OCI-LY7 (cell line): Measurements from ENCODE around the gene MLYCD. TPM values are rescaled to one million over a fixed set of nuclear protein-coding genes. Genes with fewer than 3 reads are reported as not detected.

Source experiments
- BruUV-seq: library from RNA; stranded (reverse); fragments of 400-500 nt; replicated peaks from 2 replicates; lab custom pipeline; 2021; lab: Mats Ljungman, UMichigan
- CTCF ChIA-PET: fragments of 300-600 bp; sonication (Branson Sonifier 250); formaldehyde crosslinking; loops from one replicate; lab custom pipeline; 2022; ENCODE audit warnings: antibody characterized with exemption; ENCODE audit not compliant: unreplicated experiment; lab: Charles Lee
- POLR2A ChIA-PET: fragments of 300-600 bp; sonication (Branson Sonifier 250); formaldehyde crosslinking; loops from one replicate; lab custom pipeline; 2022; ENCODE audit warnings: antibody characterized with exemption; lab: Charles Lee
- DNase-seq: peaks from one replicate; pipeline ENCODE4 v3.0.0-alpha.2; 2015; ENCODE audit warnings: low spot score
- H2AFZ ChIP-seq: fragments of 200-600 bp; sonication (generic), shearing (Covaris generic); 2 replicates; pipeline ENCODE4 v1.6.1; 2014; ENCODE audit warnings: mild to moderate bottlenecking, antibody characterized with exemption, low read length, moderate library complexity
- H3K27ac ChIP-seq: fragments of 200-600 bp; sonication (generic); 2 replicates; pipeline ENCODE4 v1.5.1; 2014; ENCODE audit warnings: mixed run types, low read depth, mild to moderate bottlenecking, moderate library complexity, low read length, inconsistent platforms; ENCODE audit not compliant: poor library complexity, severe bottlenecking
- H3K36me3 ChIP-seq: fragments of 200-600 bp; sonication (generic); 2 replicates; pipeline ENCODE4 v1.6.1; 2014; ENCODE audit warnings: mild to moderate bottlenecking, antibody characterized with exemption, low read length, moderate library complexity, mixed read lengths; ENCODE audit not compliant: insufficient read depth
- H3K4me1 ChIP-seq: fragments of 200-600 bp; sonication (generic); 2 replicates; pipeline ENCODE4 v1.5.1; 2014; ENCODE audit warnings: mild to moderate bottlenecking, low read length; ENCODE audit not compliant: insufficient read depth, poor library complexity, severe bottlenecking
- H3K4me2 ChIP-seq: fragments of 200-600 bp; sonication (generic); 2 replicates; pipeline ENCODE4 v1.6.1; 2014; ENCODE audit warnings: mild to moderate bottlenecking, low read length
- H3K4me3 ChIP-seq: fragments of 200-600 bp; sonication (generic); 2 replicates; pipeline ENCODE4 v1.5.1; 2014; ENCODE audit warnings: mild to moderate bottlenecking, low read depth, low read length; ENCODE audit not compliant: poor library complexity, severe bottlenecking
- H3K79me2 ChIP-seq: fragments of 200-600 bp; sonication (generic); 2 replicates; pipeline ENCODE4 v1.6.1; 2016; ENCODE audit warnings: low read depth, mild to moderate bottlenecking, low read length, moderate library complexity, mixed read lengths; ENCODE audit not compliant: insufficient read depth
- H3K9me2 ChIP-seq: fragments of 200-600 bp; sonication (generic); 2 replicates; pipeline ENCODE4 v1.6.1; 2016; ENCODE audit warnings: mild to moderate bottlenecking, low read length, mixed read lengths; ENCODE audit not compliant: insufficient read depth
- H3K9me3 ChIP-seq: fragments of 200-600 bp; sonication (generic); 2 replicates; pipeline ENCODE4 v1.6.1; 2014; ENCODE audit warnings: mild to moderate bottlenecking, mixed run types, low read length, mixed read lengths
- H4K20me1 ChIP-seq: fragments of 200-600 bp; sonication (generic); 2 replicates; pipeline ENCODE4 v1.6.1; 2014; ENCODE audit warnings: mild to moderate bottlenecking, antibody characterized with exemption, low read length, moderate library complexity, mixed read lengths; ENCODE audit not compliant: insufficient read depth
- CTCF ChIP-seq: fragments of 200-600 bp; sonication (generic); conservative IDR thresholded peaks from 2 replicates; pipeline ENCODE4 v1.5.1; 2014; ENCODE audit warnings: mild to moderate bottlenecking, antibody characterized with exemption, low read length, moderate library complexity, mixed read lengths
- EZH2phosphoT487 ChIP-seq: fragments of 200-600 bp; sonication (generic); IDR thresholded peaks from 2 replicates; pipeline ENCODE4 v1.6.1; 2018; ENCODE audit warnings: low read depth, borderline replicate concordance, mild to moderate bottlenecking, mixed run types, antibody characterized with exemption, low read length, moderate library complexity, mixed read lengths
- intact Hi-C: fragments of 100-400 bp; cut with micrococcal nuclease; formaldehyde crosslinking; loops from one replicate; pipeline ENCODE4 v1.10.0; 2022; ENCODE audit not compliant: unreplicated experiment
- total RNA-seq, 2 experiments: library from RNA; depleted of rRNA in 1 of 2; stranded (reverse); fragments of >200 nt in 1 of 2; shearing (Covaris generic) in 1 of 2; gene quantifications; 2 replicates each; pipeline ENCODE4 v1.2.3, GENCODE V29; 2014 to 2022

MLYCD gene
- total RNA-seq, 2 experiments from 2014 or later = 3.5 to 10.9 TPM

DNA sequence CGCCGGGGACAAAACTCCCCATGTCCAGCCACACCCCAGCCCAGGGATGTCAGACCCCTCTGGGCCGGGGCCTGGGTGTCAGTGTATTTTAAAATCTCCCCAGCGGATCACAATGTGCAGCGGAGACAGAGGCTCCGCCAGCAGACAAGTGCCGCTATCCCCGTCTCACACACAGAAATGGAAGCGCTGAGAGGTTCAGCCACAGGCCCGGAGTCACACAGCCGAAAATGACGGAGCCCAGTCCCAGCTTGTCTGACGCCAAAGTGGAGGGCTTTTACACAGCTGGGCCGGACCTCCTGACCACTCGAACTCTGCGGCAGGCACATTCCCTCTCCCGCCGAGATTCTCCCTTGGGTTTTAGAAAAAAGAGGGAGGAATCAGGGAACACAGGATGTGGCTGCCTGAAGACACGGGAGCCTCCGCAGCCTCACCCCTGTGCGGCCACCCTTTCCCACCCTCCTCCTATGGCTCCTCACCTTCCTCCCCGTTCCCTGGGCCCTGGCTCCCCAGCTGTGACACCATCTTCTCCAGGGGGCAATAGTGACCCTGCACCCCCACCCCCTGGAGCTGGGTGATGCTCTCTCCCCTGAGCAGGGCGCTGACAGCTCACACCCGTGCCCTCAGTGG is 47.4 kb downstream of the MLYCD start:
- no peak for DNase-seq
- TF ChIP-seq EZH2phosphoT487 (no peak), CTCF (no peak)
- intact Hi-C loops = no loop called here
- Histone ChIP-seq H3K4me1 (no peaks in the 10 kb centered on the region), H3K9me2 (no peaks in the 10 kb centered on the region), H3K4me2 (no peak overlapping the region), H3K9me3 (no peaks in the 10 kb centered on the region), H4K20me1 (no peaks in the 10 kb centered on the region), H3K79me2 (no peaks in the 10 kb centered on the region), H3K4me3 (no peak overlapping the region), H2AFZ (no peak overlapping the region), H3K27ac (no peak overlapping the region), H3K36me3 (no peaks in the 10 kb centered on the region)
- CTCF ChIA-PET = no interaction called here
- POLR2A ChIA-PET = no interaction called here
- BruUV-seq = no TSS peak

DNA sequence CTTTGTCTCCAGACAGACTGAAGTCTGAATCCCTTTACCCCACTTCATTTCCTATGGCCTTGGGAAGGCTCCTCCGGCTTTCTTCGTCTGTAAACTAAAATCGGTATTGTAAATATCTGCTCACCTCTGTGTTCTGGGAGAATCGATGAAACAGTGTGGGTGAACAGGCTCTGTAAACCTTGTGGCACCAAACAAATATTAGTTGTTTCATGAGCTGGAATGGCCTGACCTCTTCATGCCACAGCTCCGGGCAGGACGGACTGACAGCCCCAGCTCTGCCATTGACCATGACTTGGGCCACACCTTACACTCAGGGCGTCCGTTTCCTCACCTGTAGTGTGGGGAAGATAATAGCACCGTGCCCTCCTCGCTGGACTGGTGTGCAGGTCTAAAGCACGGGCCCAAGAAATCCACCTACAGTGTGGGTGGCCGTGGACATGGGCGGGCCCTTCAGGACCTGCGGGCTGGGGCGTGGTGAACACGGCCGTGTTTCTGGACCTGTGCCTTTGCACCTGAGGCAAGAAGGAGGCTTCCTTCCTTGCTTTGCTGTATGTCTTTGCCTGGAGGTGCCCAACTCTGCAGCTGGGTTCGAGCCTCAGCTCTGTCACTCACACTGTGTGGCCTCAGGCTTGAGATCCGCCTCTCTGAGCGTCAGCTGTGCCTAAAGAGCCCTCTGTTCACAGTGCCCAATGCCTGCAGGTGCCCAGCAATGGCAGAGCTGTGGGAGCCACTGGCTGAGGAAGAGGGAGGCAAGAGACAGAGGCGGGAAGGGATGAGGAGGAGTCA is 48.1 kb downstream of the MLYCD start:
- no peaks in the 10 kb centered on the region for H4K20me1 ChIP-seq
- H3K9me3 ChIP-seq = no peaks in the 10 kb centered on the region
- no peak overlapping the region for H3K27ac ChIP-seq
- no peaks in the 10 kb centered on the region for H3K9me2 ChIP-seq
- H3K36me3 ChIP-seq = no peaks in the 10 kb centered on the region
- no peaks in the 10 kb centered on the region for H3K4me1 ChIP-seq
- H3K79me2 ChIP-seq = no peaks in the 10 kb centered on the region
- no peak overlapping the region for H3K4me2 ChIP-seq
- ChIA-PET POLR2A (no interaction called here), CTCF (no interaction called here)
- no peak for DNase-seq
- H3K4me3 ChIP-seq = no peak overlapping the region
- no peak overlapping the region for H2AFZ ChIP-seq
- TF ChIP-seq EZH2phosphoT487 = no peak
- no peak for TF ChIP-seq CTCF
- intact Hi-C loops = no loop called here
- BruUV-seq = no TSS peak

GRCh38 chr16:83947642-83948234 is 48.8 kb downstream of the MLYCD start:
- Histone ChIP-seq H3K79me2 (no peaks in the 10 kb centered on the region), H2AFZ (no peak overlapping the region), H3K4me1 (peaks cover 2% of the 10 kb centered on the region), H4K20me1 (no peaks in the 10 kb centered on the region), H3K4me3 (no peak overlapping the region), H3K9me3 (no peaks in the 10 kb centered on the region), H3K27ac (no peak overlapping the region), H3K4me2 (no peak overlapping the region), H3K9me2 (no peaks in the 10 kb centered on the region), H3K36me3 (no peaks in the 10 kb centered on the region)
- ChIA-PET POLR2A (no interaction called here), CTCF (no interaction called here)
- intact Hi-C loops = no loop called here
- TF ChIP-seq EZH2phosphoT487 (no peak), CTCF (no peak)
- DNase-seq = no peak
- no TSS peak for BruUV-seq
